ENCODE results near the gene SYNGR4.

- TF ChIP-seq, protein P1, sequence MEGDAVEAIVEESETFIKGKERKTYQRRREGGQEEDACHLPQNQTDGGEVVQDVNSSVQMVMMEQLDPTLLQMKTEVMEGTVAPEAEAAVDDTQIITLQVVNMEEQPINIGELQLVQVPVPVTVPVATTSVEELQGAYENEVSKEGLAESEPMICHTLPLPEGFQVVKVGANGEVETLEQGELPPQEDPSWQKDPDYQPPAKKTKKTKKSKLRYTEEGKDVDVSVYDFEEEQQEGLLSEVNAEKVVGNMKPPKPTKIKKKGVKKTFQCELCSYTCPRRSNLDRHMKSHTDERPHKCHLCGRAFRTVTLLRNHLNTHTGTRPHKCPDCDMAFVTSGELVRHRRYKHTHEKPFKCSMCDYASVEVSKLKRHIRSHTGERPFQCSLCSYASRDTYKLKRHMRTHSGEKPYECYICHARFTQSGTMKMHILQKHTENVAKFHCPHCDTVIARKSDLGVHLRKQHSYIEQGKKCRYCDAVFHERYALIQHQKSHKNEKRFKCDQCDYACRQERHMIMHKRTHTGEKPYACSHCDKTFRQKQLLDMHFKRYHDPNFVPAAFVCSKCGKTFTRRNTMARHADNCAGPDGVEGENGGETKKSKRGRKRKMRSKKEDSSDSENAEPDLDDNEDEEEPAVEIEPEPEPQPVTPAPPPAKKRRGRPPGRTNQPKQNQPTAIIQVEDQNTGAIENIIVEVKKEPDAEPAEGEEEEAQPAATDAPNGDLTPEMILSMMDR (conservative IDR thresholded peaks at IDR 0.05; ENCODE audit: low read depth, low read length) = no peak
- no peak for TF ChIP-seq EZH2 (IDR thresholded peaks at IDR 0.05; ENCODE audit: borderline replicate concordance, low read depth, low read length, poor library complexity, severe bottlenecking)
Measured at GRCh38 chr19:48367855-48368254, 3.7 kb downstream of the SYNGR4 start.
